Endothelial cell of umbilical vein (primary cell): ENCODE measurements around the gene CDK17. TPM values are rescaled to one million over a fixed set of nuclear protein-coding genes. Genes with fewer than 3 reads are reported as not detected.

Experiments used
- BruUV-seq: library from RNA; stranded (reverse); fragments of 400-500 nt; replicated peaks from 2 replicates; lab custom pipeline; 2021; lab: Mats Ljungman, UMichigan
- CTCF ChIA-PET: fragments of 300-600, 350-600 bp; sonication (Branson Sonifier 250); formaldehyde crosslinking; loops from one replicate; lab custom pipeline; 2021; ENCODE audit warnings: antibody characterized with exemption, inconsistent platforms; lab: Charles Lee
- POLR2A ChIA-PET: fragments of 300-600, 350-600 bp; sonication (Branson Sonifier 250); formaldehyde crosslinking; loops from one replicate; lab custom pipeline; 2021; ENCODE audit warnings: antibody characterized with exemption, inconsistent platforms; lab: Charles Lee
- DNase-seq: peaks from one replicate; pipeline ENCODE4 v3.0.0-alpha.2; 2011; ENCODE audit warnings: low read depth, low spot score
- FAIRE-seq: peaks from 2 replicates; lab custom pipeline; 2011; peaks lifted over from hg19 to GRCh38; lab: Jason Lieb, UNC
- H2AFZ ChIP-seq: 2 replicates; pipeline ENCODE4 v1.6.0; 2012; ENCODE audit warnings: low read depth, low read length, control low read depth, inconsistent platforms
- H3K27ac ChIP-seq: 2 replicates; pipeline ENCODE4 v1.5.1; 2011; ENCODE audit warnings: low read depth, mild to moderate bottlenecking, control low read depth, low read length, moderate library complexity; ENCODE audit not compliant: insufficient read depth
- H3K27me3 ChIP-seq, 2 experiments: 2 replicates each; pipeline versions ENCODE4 v1.6.0 to v1.6.1; 2011; ENCODE audit warnings: low read length in 2 of 2, mixed read lengths in 1 of 2; ENCODE audit not compliant: control insufficient read depth in 2 of 2, insufficient read depth in 2 of 2
- H3K36me3 ChIP-seq, 2 experiments: 2 replicates in 1 of 2; 3 replicates in 1 of 2; pipeline ENCODE4 v1.5.1; 2011; ENCODE audit warnings: low read length in 2 of 2, mild to moderate bottlenecking in 1 of 2, moderate library complexity in 1 of 2; ENCODE audit not compliant: control insufficient read depth in 2 of 2, insufficient read depth in 2 of 2; ENCODE audit errors: extremely low read depth in 1 of 2
- H3K4me1 ChIP-seq: 3 replicates; pipeline ENCODE4 v1.5.1; 2011; ENCODE audit warnings: mild to moderate bottlenecking, low read length; ENCODE audit not compliant: control insufficient read depth, insufficient read depth; ENCODE audit errors: extremely low read depth
- H3K4me2 ChIP-seq: 2 replicates; pipeline ENCODE4 v1.6.1; 2011; ENCODE audit warnings: low read length, control low read depth, mixed read lengths; ENCODE audit not compliant: insufficient read depth
- H3K4me3 ChIP-seq, 3 experiments: fragments of 200-600 bp in 1 of 3; sonication (generic), shearing (Covaris generic) in 1 of 3; replicated peaks in 1 of 3; 2 replicates each; pipeline ENCODE4 v1.5.1; 2011 to 2016; ENCODE audit warnings: control low read depth in 3 of 3, low read length in 3 of 3, mild to moderate bottlenecking in 2 of 3, inconsistent platforms in 1 of 3, low read depth in 1 of 3, moderate library complexity in 1 of 3; ENCODE audit not compliant: insufficient read depth in 1 of 3
- H3K79me2 ChIP-seq: 2 replicates; pipeline ENCODE4 v1.6.0; 2012; ENCODE audit warnings: low read length, inconsistent platforms; ENCODE audit not compliant: control insufficient read depth, insufficient read depth
- H3K9ac ChIP-seq: replicated peaks from 2 replicates; pipeline ENCODE3; 2011; ENCODE audit warnings: low read length, control low read depth; ENCODE audit not compliant: insufficient read depth; ENCODE audit errors: extremely low read depth
- H3K9me1 ChIP-seq: replicated peaks from 3 replicates; pipeline ENCODE4 v1.6.0; 2011; ENCODE audit warnings: mild to moderate bottlenecking, low read length; ENCODE audit not compliant: control insufficient read depth, insufficient read depth; ENCODE audit errors: extremely low read depth
- H3K9me3 ChIP-seq: replicated peaks from 2 replicates; pipeline ENCODE4 v1.5.1; 2012; ENCODE audit warnings: low read length, inconsistent platforms; ENCODE audit not compliant: control insufficient read depth, insufficient read depth
- H4K20me1 ChIP-seq: replicated peaks from 2 replicates; pipeline ENCODE3; 2011; ENCODE audit warnings: mild to moderate bottlenecking, low read length; ENCODE audit not compliant: control insufficient read depth, insufficient read depth; ENCODE audit errors: extremely low read depth
- EZH2 ChIP-seq: IDR thresholded peaks from 2 replicates; pipeline ENCODE4 v1.6.1; 2012; ENCODE audit warnings: borderline replicate concordance, low read depth, mild to moderate bottlenecking, moderate library complexity, low read length, inconsistent platforms; ENCODE audit not compliant: severe bottlenecking
- FOS ChIP-seq: IDR thresholded peaks from 2 replicates; pipeline ENCODE4 v1.6.1; 2011; ENCODE audit warnings: mild to moderate bottlenecking, low read length, moderate library complexity, borderline replicate concordance; ENCODE audit not compliant: insufficient read depth
- GATA2 ChIP-seq: IDR thresholded peaks from 2 replicates; pipeline ENCODE4 v1.7.0; 2011; ENCODE audit warnings: low read depth, mild to moderate bottlenecking, moderate library complexity, mixed read lengths, low read length; ENCODE audit not compliant: insufficient read length, insufficient read depth
- JUN ChIP-seq: IDR thresholded peaks from 2 replicates; pipeline ENCODE4 v1.6.1; 2011; ENCODE audit warnings: borderline replicate concordance, low read depth; ENCODE audit not compliant: insufficient read length, insufficient read depth
- MAX ChIP-seq: IDR thresholded peaks from 2 replicates; pipeline ENCODE4 v1.6.1; 2011; ENCODE audit not compliant: insufficient read depth, insufficient read length
- MYC ChIP-seq: IDR thresholded peaks from one replicate; pipeline ENCODE4 v1.6.1; 2011; ENCODE audit warnings: mild to moderate bottlenecking, low read depth, low read length
- POLR2A ChIP-seq: IDR thresholded peaks from 2 replicates; pipeline ENCODE4 v1.6.1; 2012; ENCODE audit warnings: low read depth, mild to moderate bottlenecking, control low read depth, low read length
- POLR2AphosphoS5 ChIP-seq: IDR thresholded peaks from 2 replicates; pipeline ENCODE4 v1.6.1; 2012; ENCODE audit warnings: low read depth, mild to moderate bottlenecking, control low read depth, low read length, moderate library complexity; ENCODE audit not compliant: insufficient read depth
- dilution Hi-C: fragments of 300-500 bp; cut with MboI; formaldehyde crosslinking; loops from one replicate; pipeline ENCODE4 v1.15.0; 2019; ENCODE audit warnings: low sequenced_read_pairs; ENCODE audit not compliant: extremely low pct_ligation_motif_present
- intact Hi-C: fragments of 100-400 bp; cut with micrococcal nuclease; formaldehyde crosslinking; loops from one replicate; pipeline ENCODE4 v1.10.0; 2022
- polyA plus RNA-seq, 4 experiments: library from polyadenylated mRNA; depleted of rRNA in 3 of 4; stranded (reverse) in 3 of 4; unstranded in 1 of 4; fragments of >200 nt; gene quantifications; 2 replicates each; pipeline versions ENCODE4 v1.2.1 to v1.2.3, GENCODE V29; 2011 to 2012; ENCODE audit warnings: missing spikeins in 1 of 4
- total RNA-seq: library from RNA; stranded (reverse); gene quantifications from 2 replicates; pipeline ENCODE4 v1.2.3, GENCODE V29; 2021
- TF ChIP-seq, protein P1 (sequence below), 2 donors: IDR thresholded peaks; 1 replicate in 1 of 2; 2 replicates in 1 of 2; pipeline ENCODE4 v1.5.1; 2011; ENCODE audit warnings: low read length in 2 of 2, mild to moderate bottlenecking in 2 of 2, moderate library complexity in 2 of 2, control low read depth in 1 of 2, inconsistent platforms in 1 of 2, low read depth in 1 of 2; ENCODE audit not compliant: insufficient read depth in 1 of 2; ENCODE audit errors: extremely low read depth in 1 of 2

CDK17 gene
- total and polyA plus RNA-seq, 2 donors (not counting 3 experiments of a cell fraction or from before 2014, with no cell fraction given), result 61.1 to 176 TPM

GRCh38 chr12:96359328-96359727, 40.9 kb downstream of the CDK17 start:
- peaks cover 100% of the 10 kb centered on the region for H3K79me2 ChIP-seq
- H3K36me3 ChIP-seq, result no peaks in the 10 kb centered on the region
- H3K4me1 ChIP-seq, result peaks cover 73% of the 10 kb centered on the region
- no peak overlapping the region for H3K4me3 ChIP-seq
- no peaks in the 10 kb centered on the region for H3K9me3 ChIP-seq
- BruUV-seq, result no TSS peak
- CTCF ChIA-PET, result interaction anchor here (1.5 kb wide), 1 partner anchor 157 kb away, joined by 5 read pairs; no protein-coding TSS in a partner anchor
- no peak overlapping the region for H3K4me2 ChIP-seq
- H4K20me1 ChIP-seq, result peaks cover 26% of the 10 kb centered on the region
- intact Hi-C loops, result no loop called here
- no peak overlapping the region for H2AFZ ChIP-seq
- FAIRE-seq, result no peak
- H3K27me3 ChIP-seq, result no peaks in the 10 kb centered on the region
- TF ChIP-seq MAX (no peak), MYC (no peak), EZH2 (no peak), FOS (no peak)
- POLR2A ChIA-PET, result no interaction called here
- no peaks in the 10 kb centered on the region for H3K9me1 ChIP-seq
- no peak for DNase-seq
- no peak overlapping the region for H3K9ac ChIP-seq
- no peak overlapping the region for H3K27ac ChIP-seq
- dilution Hi-C loops, result no loop called here

DNA sequence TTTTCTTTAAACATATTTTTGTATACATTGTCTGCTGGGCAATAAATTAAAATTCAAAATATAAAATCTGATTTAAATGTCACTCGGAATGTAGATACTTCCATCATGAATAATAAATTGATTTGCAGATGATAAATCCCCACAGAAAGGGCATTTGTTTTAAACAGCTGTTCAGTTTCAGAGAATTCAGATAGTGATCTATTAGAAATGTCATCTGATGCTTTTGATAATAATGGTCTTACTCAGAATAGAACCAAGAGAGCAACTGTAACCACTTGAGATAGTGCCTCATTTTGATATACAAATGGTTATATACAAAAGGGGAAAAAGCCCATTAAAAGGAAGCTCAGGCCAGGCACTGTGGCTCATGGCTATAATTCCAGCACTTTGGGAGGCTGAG, 43.4 kb downstream of the CDK17 start:
- BruUV-seq, result no TSS peak
- ChIA-PET POLR2A (interaction anchor here (0.6 kb wide), 1 partner anchor 31 kb away, joined by 4 read pairs; no protein-coding TSS in a partner anchor), CTCF (interaction anchor here (0.8 to 1.6 kb wide), 3 partner anchors 9 to 33 kb away, joined by 3 to 6 read pairs (median 5); no protein-coding TSS in a partner anchor)
- TF ChIP-seq MAX (no peak), POLR2AphosphoS5 (no peak), MYC (no peak), FOS (no peak), POLR2A (no peak), GATA2 (no peak), JUN (no peak), EZH2 (no peak)
- TF ChIP-seq, protein P1, sequence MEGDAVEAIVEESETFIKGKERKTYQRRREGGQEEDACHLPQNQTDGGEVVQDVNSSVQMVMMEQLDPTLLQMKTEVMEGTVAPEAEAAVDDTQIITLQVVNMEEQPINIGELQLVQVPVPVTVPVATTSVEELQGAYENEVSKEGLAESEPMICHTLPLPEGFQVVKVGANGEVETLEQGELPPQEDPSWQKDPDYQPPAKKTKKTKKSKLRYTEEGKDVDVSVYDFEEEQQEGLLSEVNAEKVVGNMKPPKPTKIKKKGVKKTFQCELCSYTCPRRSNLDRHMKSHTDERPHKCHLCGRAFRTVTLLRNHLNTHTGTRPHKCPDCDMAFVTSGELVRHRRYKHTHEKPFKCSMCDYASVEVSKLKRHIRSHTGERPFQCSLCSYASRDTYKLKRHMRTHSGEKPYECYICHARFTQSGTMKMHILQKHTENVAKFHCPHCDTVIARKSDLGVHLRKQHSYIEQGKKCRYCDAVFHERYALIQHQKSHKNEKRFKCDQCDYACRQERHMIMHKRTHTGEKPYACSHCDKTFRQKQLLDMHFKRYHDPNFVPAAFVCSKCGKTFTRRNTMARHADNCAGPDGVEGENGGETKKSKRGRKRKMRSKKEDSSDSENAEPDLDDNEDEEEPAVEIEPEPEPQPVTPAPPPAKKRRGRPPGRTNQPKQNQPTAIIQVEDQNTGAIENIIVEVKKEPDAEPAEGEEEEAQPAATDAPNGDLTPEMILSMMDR (IDR thresholded peaks at IDR 0.05; ENCODE audit: extremely low read depth in 1 of 2, insufficient read depth in 1 of 2, low read depth in 1 of 2, low read length in 2 of 2), result no peak
- Histone ChIP-seq H3K4me3 (no peak overlapping the region), H3K4me1 (peaks cover 63% of the 10 kb centered on the region), H3K9me3 (no peaks in the 10 kb centered on the region), H3K36me3 (no peaks in the 10 kb centered on the region), H3K27ac (no peak overlapping the region), H3K9me1 (no peaks in the 10 kb centered on the region), H3K9ac (no peak overlapping the region), H2AFZ (no peak overlapping the region), H4K20me1 (peaks cover 36% of the 10 kb centered on the region), H3K79me2 (peaks cover 100% of the 10 kb centered on the region), H3K27me3 (no peaks in the 10 kb centered on the region), H3K4me2 (no peak overlapping the region)
- dilution Hi-C loops, result no loop called here
- intact Hi-C loops, result no loop called here
- DNase-seq, result no peak
- FAIRE-seq, result no peak
